ENCODE measurements around the gene CDHR2.
"Not testable (repeated sequence)": the region's sequence is repeated elsewhere in the genome, so short reads cannot be mapped to it uniquely, and the experiment has no call there.

CDHR2 gene

DNA sequence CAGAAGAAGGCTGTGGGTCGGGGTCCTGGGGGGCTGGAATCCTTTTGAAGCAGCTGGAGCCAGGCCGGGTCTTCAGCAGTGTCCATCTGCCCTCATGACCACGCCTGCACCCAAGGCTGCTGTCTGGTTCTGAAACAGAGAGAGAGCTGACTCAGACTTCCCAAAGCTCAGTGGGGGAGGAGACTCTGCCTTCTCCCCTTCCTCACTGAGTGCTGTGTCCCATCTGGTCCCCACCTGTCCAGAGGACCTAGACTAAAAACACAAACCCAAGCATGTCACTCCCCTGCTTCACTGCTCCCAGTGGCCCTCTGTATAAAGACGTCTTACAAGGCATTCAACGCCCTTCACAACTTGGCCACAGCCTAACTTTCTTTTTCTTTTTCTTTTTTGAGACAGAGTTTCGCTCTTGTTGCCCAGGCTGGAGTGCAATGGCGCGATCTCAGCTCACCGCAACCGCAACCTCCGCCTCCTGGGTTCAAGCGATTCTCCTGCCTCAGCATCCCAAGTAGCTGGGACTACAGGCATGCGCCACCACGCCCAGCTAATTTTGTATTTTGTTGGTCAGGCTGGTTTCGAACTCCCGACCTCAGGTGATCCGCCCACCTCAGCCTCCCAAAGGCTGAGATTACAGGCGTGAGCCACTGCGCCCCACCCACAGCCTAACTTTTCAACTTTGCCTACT lies 50.7 kb downstream of the CDHR2 start:
- not testable (repeated sequence) for FAIRE-seq

GRCh38 chr5:176601901-176602482 lies 52.9 kb downstream of the CDHR2 start:
- no peak for FAIRE-seq

DNA sequence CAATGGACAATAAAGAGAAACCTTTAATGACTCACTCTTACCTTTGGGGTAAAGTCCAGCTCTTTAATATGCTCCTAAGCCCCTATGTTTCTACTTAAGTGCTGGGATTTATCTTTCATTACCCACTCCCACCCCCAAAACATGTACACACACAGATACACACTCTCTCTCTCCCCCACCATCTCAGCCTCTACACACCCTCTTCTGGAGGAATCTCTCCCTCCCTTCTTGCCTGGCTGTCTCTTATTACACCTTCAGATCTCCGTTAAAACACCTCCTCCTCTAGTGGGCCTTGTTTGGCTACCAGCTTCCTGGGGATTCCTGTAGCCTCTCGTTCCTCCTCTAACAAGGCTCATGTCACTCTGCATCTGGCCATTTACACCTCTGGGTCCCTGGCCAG lies 53.9 kb downstream of the CDHR2 start:
- FAIRE-seq: no peak

DNA sequence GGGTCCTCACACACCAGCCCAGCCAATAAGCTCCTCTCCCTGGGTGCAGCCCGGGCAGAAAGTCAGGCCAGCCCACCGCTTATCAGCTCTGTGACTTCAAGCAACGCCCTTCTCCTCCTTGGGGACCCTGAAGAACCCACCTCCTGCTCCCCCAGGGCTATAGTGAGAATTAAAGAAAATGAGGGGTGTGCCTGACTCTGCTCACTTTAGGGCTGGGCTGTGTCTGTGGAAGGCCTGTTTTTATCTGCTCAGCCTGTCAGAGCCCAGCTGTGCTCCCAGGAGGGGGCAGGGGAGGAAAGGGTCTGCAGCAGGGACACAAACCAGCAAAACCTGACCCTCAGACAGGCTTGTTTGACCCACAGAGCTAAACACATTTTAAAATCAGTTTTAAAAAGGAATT lies 56.9 kb downstream of the CDHR2 start:
- FAIRE-seq: no peak

- FAIRE-seq: no peak
Measured at GRCh38 chr5:176606875-176607274, 57.7 kb downstream of the CDHR2 start.

DNA sequence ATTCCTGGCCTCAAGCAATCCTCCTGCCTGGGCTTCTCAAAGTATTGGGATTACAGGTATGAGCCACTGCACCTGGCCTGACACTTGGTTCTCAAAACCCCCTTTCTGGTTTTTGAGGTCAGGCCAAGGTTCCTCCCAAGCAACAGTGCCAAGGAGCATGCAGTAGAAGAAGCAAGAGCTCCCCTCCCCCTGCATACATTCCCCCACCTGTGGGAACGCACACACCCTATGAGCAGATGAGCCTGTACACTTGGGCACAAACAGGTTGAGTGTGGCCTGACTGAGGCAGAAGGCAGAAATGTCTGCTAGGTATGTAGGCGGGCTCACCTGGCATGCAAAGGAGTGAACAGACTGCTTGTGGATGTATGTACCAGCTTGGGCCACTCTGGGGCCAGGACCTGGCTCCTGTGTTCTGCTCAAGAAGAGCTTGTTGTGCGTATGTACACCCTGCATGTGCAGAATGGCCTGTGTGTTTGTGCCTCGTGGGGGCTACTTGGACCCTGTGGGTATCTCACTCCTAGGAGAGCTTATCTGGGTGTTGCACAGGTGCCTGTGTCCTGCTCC lies 59.1 kb downstream of the CDHR2 start:
- no peak for FAIRE-seq

DNA sequence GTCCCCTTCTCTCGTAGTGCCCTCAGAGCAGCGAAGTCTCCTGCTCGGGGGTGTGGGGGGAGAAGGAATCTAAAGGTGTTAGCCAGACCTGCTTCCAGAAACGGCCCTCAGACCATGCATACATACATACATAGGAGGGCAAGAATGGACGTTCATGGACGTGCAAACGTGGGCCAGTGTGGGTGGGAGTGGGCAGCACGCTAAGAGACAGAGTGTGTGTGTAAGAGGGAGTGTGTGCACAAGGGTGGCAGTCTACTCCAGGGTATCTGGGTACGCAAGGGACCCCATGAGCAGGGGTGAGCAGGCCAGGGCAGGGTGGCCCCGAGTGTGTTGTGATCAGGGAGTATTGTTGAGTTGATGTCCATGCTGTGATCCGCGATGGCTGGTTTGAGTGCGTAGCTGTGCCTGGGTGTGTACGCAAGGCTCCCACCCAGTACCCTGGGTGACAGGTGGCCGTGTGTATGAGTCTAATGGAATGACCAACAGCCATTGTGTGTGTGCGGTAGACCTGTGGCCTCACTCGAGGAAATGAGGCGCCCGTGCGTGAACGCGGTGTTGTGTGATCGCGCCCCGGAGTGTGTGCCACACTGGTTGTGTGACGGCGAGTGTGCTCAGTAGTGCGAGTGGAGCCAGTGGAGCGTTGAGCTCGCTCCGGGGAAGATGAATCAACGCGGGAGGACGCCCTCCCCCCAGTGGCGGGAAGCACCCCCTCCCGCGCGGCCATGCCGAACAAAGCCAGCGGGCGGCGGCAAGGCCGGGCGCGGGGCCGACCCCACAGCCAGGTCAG lies 60.0 kb downstream of the CDHR2 start:
- FAIRE-seq: no peak

GRCh38 chr5:176609724-176610434 lies 60.7 kb downstream of the CDHR2 start, which contains the start of gene GPRIN1:
Gene GPRIN1, minus strand, starts transcription at chr5:176610156. Its CDS starts 10,322 bp downstream, at chr5:176599834.
- no peak for FAIRE-seq

- no peak for FAIRE-seq
Measured at GRCh38 chr5:176610435-176610773, 61.3 kb downstream of the CDHR2 start.

DNA sequence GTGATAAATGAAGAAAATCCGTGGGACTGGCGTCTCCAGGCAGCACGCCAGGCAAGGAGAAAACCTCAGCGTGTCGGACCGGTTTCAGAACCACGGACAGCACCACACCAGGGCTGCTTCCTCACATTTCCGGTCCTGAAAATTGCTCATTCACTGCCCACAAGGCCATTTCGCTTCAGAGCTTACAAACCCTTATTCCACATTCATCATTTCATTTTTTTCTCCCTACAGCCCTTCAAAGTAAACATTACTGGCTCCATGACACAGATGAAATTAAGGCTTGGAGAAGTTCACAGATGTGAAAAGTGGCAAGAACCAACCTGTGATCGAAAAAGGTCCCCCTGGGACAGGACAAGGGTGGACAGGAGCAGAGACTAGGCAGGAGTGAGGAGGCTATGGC lies 62.3 kb downstream of the CDHR2 start:
- no peak for FAIRE-seq

DNA sequence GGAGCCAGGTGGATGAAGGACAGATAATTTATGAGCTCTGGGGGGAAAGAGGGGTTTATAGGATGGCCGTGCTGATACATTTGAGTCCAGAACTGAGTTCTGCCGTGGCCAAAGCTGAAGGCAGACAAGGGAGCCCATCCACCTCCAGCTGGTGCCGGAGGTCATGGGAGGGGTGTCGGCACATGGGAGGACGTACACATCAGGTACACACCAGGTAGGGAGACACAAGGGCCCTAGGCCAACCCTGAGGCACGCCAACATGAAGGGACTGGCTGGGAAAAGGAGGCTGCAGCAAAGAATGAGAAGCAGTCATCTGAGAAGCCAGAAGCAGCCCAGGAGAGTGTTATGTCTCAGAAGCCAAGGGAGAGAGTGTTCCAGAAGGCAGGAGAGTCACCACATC lies 62.9 kb downstream of the CDHR2 start:
- FAIRE-seq: no peak

DNA sequence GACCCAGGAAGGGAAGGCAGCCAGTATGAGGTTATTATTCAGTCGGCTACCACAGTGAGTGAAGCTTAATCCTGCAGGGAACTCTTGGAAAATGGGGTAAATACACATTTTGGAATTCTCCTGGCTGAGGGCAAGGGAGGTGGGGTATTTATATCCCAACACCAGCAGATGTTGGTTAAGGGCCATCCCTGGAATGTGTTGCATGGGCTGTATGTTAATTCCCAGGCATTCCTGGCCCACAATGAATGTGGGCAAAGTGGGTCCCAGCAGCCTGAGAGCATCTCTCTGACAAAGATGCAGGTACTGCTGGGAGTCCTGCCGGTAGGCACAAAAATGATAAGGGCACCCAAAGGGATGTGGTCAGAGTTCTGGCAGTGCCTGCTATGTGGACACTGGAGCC lies 63.7 kb downstream of the CDHR2 start:
- FAIRE-seq: no peak

DNA sequence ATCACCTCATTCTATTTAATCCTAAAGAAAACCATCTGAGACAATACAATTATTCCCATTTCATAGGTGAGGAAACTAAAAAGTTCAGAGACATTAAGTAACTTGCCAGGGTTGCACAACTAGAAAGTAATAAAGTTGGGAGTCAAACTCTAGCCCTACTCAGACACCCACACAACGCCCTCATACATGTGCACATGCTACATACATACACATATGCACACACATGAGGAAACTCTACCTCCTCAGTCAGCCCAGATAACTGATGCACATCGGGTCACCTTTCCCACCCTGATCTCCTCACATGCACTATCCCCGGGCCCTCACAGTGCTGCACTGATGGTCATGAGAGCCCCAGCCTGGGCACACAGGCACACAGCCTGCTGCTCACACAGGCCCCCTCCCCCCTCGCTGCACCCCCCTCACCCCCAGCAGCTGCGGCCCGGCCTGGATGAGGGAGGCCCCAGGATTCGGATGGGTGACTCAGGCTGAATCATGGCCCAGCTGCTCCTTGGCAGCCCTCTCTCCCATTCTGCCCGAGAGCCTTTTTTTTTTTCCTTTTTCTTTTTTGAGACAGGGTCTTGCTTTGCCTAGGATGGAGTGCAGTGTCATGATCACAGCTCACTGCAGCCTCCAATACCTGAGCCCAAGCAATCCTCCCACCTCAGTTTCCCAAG lies 65.8 kb downstream of the CDHR2 start:
- FAIRE-seq: no peak

DNA sequence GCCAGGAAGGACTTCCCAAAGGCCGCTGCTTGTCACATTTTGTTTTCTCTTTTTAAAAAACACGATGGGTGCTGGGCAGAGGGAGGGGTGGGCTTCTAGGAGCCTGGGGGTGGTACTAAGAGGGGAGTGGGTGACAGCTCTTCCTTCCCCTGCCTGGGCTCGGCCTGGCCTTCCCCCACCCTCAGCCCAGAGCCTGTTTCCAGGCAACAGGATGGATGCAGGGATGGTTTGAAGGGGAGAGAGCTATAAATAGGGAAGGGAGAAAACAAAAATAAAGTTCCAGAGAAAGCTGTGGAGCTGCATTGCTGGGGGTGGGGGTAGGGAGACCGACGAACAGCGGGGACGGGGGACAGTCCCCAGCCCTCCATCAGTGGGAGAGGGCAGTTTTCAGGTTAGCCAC lies 67.4 kb downstream of the CDHR2 start:
- FAIRE-seq: no peak

DNA sequence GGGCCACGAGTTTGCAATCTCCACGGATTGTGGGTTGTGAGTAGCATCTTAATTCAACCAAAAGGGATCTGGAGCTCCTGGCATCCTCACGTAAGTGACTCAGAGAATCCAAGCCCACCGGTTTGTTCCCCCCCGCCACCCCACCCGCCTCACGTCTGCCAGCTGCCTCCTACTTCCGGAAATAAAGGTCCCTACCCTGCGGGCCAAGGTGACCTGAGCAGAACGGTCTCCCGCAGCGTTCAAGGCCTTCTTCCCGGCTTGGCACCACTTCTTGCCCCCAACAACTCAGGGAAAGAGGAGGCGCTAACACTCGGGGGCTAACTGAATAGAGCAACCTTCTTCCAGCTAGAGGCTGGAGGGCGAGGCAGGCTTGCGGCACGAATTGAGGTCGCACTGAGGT lies 69.6 kb downstream of the CDHR2 start:
- FAIRE-seq: no peak

- no peak for FAIRE-seq
Measured at GRCh38 chr5:176619203-176619568, 70.0 kb downstream of the CDHR2 start.

DNA sequence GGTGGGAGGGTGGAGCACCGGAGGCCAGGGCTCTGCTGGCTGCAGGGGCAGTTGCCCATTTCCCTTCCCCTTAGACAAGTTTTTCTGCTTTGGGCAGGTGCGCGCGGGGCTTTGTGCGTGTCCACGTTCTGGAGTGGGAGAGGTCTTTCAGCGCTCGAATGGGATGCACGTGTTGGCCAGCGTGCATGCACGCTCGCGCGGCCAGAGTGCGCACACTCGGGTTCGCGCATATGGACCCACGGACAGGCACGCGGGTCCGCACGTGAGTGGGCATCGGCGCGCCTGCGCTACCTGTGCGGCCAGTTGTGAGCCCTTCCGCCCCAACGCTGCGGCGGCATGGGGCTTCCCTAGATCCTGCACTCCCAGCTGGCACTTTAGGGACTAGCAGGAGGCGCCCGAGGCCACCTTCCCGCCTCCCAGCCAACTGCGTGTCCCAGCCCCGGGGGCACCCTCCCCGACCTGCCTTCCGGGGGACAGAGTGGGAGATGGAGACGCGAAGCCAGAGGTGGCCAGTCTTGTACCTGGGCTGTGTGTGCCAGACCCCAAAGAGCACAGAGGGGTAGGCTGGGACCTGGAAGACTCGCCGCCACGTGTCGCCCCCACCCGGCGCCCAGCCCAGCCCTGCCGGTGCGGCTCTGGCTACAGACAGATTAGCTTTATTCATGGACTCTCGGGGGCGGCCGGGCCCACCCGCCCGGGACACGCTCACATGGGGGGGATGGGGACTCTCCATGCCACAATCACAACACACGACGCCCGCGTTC lies 70.6 kb downstream of the CDHR2 start:
- FAIRE-seq: no peak

DNA sequence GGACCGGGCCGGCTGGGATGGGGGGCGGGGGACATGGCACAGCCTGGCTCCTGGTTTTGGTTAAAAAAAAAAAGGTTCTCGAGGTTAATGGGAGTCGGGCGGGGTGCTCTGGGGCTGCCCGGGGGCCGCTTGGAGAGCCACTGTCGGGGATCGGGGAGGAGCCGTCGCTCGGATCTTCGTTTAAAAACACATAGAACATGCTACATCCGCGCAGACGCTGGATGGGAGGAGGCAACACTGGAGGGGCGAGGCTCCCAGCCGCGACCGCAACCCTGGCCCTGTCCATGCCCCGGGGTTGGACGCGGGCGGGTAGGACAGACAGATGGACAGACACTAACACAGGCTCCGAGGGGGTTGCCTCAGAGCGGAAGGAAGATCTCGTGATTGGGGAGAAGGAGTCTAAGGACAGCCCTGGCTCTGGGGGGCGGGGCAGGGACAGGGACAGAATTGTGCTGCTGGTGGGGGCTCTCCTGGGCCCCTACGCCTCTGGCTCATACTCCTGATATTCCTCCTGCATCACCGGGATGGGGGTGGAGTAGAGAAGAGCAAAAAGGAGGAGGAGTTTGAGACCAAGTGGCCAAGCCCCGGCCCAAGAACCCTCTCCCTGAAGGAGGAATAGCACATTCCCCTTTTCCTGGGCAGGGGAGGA lies 71.3 kb downstream of the CDHR2 start:
- FAIRE-seq: no peak

GRCh38 chr5:176621661-176622079 lies 72.5 kb downstream of the CDHR2 start:
- FAIRE-seq: no peak

DNA sequence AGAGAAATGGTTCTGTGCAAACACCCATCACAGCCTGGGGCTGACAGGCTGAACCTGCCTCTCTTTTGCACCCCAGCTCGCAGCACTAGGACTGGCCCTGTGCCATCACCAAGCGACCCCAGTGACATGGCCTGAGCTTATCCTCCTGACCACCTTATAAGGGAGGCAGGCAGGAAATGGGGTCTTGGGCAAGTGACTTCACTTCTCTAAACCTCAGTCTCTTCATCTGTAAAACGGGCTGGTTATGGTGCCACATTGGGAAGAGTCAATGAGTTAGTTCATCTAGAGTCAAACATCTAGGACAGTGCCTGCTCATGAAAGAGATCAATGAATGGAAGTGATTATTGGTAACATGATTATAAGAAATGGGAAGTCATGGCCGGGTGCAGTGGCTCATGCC lies 75.0 kb downstream of the CDHR2 start:
- FAIRE-seq: no peak

GRCh38 chr5:176624938-176625337 lies 75.8 kb downstream of the CDHR2 start:
- no peak for FAIRE-seq

Data from TTC549 (cell line).